Erythroblast (primary cell): ENCODE measurements around the gene NAP1L4.

ENCODE experiments used
- GATA1 ChIP-seq: IDR thresholded peaks from 2 replicates; pipeline ENCODE4 v1.6.1; 2011; ENCODE audit warnings: low read depth, mild to moderate bottlenecking, control low read depth, low read length, moderate library complexity
- POLR2A ChIP-seq: IDR thresholded peaks from 2 replicates; pipeline ENCODE4 v1.6.1; 2011; ENCODE audit warnings: mild to moderate bottlenecking, low read length

DNA sequence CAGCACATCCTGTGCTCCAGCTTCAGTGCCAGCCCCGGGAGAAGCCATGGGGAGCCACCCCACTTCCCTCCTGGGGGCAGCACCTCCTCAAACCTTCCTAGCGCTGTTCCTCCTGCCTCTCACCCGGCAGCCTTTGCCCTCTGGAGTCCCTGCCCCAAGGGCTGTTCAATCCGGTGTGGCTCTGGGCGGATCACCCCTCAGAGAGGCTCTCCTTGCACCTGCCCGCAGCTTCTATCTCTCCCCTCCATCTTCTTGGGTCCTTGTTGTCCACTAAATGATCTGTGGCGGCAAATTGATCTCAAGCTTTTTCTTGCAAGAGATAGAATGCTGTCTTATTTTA, 88.5 kb downstream of the NAP1L4 start:
- TF ChIP-seq POLR2A: no peak
- TF ChIP-seq GATA1: no peak
